Tibial nerve (tissue), 3 donors: ENCODE data around the gene TMEM95.

Experiments used
- CTCF ChIP-seq, 5 experiments: fragments of 200-600 bp in 3 of 5; fragments of 450-650 bp in 2 of 5; sonication (generic) in 3 of 5; IDR thresholded peaks; one replicate each; pipeline ENCODE4 v1.5.1; 2016 to 2019; ENCODE audit warnings: antibody characterized with exemption in 5 of 5, mild to moderate bottlenecking in 3 of 5, moderate library complexity in 2 of 5
- POLR2A ChIP-seq, 2 donors: fragments of 450-650 bp; IDR thresholded peaks; one replicate each; pipeline ENCODE4 v1.6.1; 2017; ENCODE audit warnings: antibody characterized with exemption in 2 of 2, mild to moderate bottlenecking in 2 of 2, moderate library complexity in 2 of 2

- TF ChIP-seq CTCF (IDR thresholded peaks at IDR 0.05) (no peak), POLR2A (IDR thresholded peaks at IDR 0.05) (no peak)
These were observed 25.4 kb downstream of the TMEM95 start for GRCh38 chr17:7380321-7380720.
